Smooth muscle cell of the umbilical artery (primary cell): Measurements from ENCODE around the gene IGSF3. TPM values are rescaled to one million over a fixed set of nuclear protein-coding genes. Genes with fewer than 3 reads are reported as not detected.

ENCODE experiments used
- total RNA-seq: library from RNA; depleted of rRNA; stranded (reverse); fragments of >200 nt; gene quantifications from 2 replicates; pipeline ENCODE4 v1.2.3, GENCODE V29; 2014

Gene IGSF3
- total RNA-seq: 0.89 and 2.4 TPM in 2 replicates

DNA sequence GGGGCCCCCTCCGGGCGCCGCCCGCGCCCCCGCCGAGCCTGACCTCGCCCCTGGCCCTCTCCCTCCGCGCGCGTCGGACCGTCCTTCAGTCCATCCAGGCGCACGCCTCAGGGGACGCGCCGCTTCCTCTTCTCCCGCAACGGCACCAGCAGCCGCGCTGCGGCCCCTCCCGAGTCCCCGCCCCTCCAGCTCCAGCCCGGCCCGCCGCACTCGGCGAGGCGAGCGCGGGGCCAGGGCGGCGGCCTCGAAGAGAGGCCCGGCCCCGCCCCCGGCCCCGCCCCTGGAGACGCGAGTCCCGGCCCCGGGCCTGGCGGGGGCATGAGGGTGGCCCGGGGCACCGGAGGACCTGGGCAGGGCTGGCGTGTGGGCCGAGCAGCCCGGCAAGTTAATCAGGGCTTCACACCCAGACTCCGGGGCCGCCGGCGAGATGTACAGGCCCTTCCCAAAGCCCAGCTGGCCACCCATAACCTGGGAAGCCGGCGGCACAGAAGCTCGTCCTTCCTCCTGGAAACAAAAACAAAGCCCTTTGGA lies at the start of gene IGSF3:
Gene IGSF3, minus strand, starts transcription at position 159 of the 531 bp plus-strand sequence. CDS start 1,407 bp downstream, outside the sequence.

DNA sequence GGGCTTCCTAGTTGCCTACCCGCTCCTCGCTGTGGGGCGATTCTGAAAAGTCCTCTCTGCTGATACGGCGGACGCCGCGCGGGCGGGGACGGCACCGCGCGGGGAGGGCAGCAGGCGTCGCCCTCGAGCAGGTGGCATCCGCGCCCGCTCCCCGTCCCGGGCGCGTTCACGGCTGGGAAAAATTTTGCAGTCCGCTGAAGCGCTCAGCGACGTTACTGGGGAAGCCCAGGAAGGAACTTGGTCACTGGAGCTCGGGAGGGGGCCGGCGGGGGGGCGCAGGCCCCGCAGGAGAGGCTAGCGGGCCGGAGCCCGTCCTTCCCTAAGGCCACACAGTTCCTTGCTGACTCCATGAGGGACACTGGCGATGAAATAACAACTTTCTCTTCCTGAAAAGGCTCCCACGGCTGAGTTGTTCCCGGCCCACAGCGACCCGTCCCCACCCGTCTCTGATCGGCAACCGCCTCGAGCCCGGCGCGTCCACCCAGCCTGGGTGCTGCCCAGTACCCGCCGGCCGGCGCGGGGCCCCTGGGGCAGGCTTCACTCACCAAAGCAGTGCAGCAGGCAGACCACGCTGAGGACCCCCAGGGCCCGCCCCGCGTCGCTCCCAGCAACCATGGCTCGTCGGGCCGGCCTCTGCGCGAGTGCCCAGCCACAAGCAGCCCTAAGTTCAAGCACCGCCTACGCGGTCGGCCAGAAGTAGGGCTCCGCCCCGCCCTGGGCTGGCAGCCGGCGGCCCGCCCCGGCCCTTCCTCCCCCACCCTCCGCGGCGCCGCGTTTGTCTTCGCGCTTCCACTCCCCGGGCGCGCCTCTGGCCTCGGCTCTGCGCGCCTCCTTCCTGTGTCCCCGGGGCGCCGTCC lies 96.9 kb downstream of the IGSF3 start, which contains the start of gene CD58:
Gene CD58, minus strand, starts transcription at position 669 of the 857 bp plus-strand sequence. Its CDS starts 54 bp downstream, at position 615.

Other genes starting within 250 kb of the IGSF3 start
- 22.0 and 33.4 TPM in 2 replicates for gene CD58, start 96.7 kb downstream of the IGSF3 start, total RNA-seq
- not detected in 2 replicates for gene CD2, start 86.7 kb upstream of the IGSF3 start, total RNA-seq
- gene PTGFRN, start 242.2 kb upstream of the IGSF3 start, total RNA-seq: 13.1 and 31.5 TPM in 2 replicates